A673 (cell line): ENCODE measurements around the gene B4GALT5. TPM values are rescaled to one million over a fixed set of nuclear protein-coding genes. Genes with fewer than 3 reads are reported as not detected.

Source experiments
- BruUV-seq: library from RNA; stranded (reverse); fragments of 400-500 nt; replicated peaks from 2 replicates; lab custom pipeline; 2021; lab: Mats Ljungman, UMichigan
- CTCF ChIA-PET: fragments of 300-600 bp; sonication (Branson Sonifier 250); formaldehyde crosslinking; loops from one replicate; lab custom pipeline; 2022; ENCODE audit warnings: antibody characterized with exemption; lab: Charles Lee
- POLR2A ChIA-PET: fragments of 300-600 bp; sonication (Branson Sonifier 250); formaldehyde crosslinking; loops from one replicate; lab custom pipeline; 2022; ENCODE audit warnings: antibody characterized with exemption; ENCODE audit not compliant: low non-redundant PET; lab: Charles Lee
- DNase-seq: peaks from one replicate; pipeline ENCODE4 v3.0.0-alpha.2; 2015; ENCODE audit warnings: low spot score
- H3K27ac ChIP-seq: fragments of 200-600 bp; sonication (generic); 2 replicates; pipeline ENCODE4 v1.5.1; 2016; ENCODE audit warnings: mixed run types, low read depth, mild to moderate bottlenecking, mixed read lengths, antibody characterized with exemption, low read length; ENCODE audit not compliant: poor library complexity, severe bottlenecking
- H3K27me3 ChIP-seq: fragments of 200-600 bp; sonication (generic); replicated peaks from 2 replicates; pipeline ENCODE4 v1.6.1; 2017; ENCODE audit warnings: mixed run types, low read depth, mild to moderate bottlenecking, mixed read lengths, antibody characterized with exemption, low read length; ENCODE audit not compliant: insufficient read depth, poor library complexity
- H3K36me3 ChIP-seq: fragments of 200-600 bp; sonication (generic); 2 replicates; pipeline ENCODE4 v1.6.1; 2016; ENCODE audit warnings: mixed run types, mild to moderate bottlenecking, mixed read lengths, antibody characterized with exemption, low read length; ENCODE audit not compliant: insufficient read depth, poor library complexity, severe bottlenecking
- H3K4me1 ChIP-seq: fragments of 200-600 bp; sonication (generic); 2 replicates; pipeline ENCODE4 v1.6.1; 2017; ENCODE audit warnings: mixed run types, mild to moderate bottlenecking, mixed read lengths, antibody characterized with exemption, low read length; ENCODE audit not compliant: insufficient read depth, poor library complexity, severe bottlenecking
- H3K4me3 ChIP-seq: fragments of 200-600 bp; sonication (generic); 2 replicates; pipeline ENCODE4 v1.5.1; 2016; ENCODE audit warnings: low read depth, mixed run types, mild to moderate bottlenecking, mixed read lengths, low read length; ENCODE audit not compliant: poor library complexity, severe bottlenecking
- H3K9me3 ChIP-seq: fragments of 200-600 bp; sonication (generic); 2 replicates; pipeline ENCODE4 v1.6.1; 2016; ENCODE audit warnings: mixed run types, low read depth, mild to moderate bottlenecking, mixed read lengths, antibody characterized with exemption, low read length; ENCODE audit not compliant: poor library complexity, severe bottlenecking
- CTCF ChIP-seq: fragments of 300-800, 200-600 bp; sonication (generic); conservative IDR thresholded peaks from 2 replicates; pipeline ENCODE4 v1.5.1; 2017; ENCODE audit warnings: low read depth, mild to moderate bottlenecking, antibody characterized with exemption, low read length, moderate library complexity, mixed read lengths
- EZH2 ChIP-seq: fragments of 200-600 bp; sonication (generic); IDR thresholded peaks from 2 replicates; pipeline ENCODE4 v1.6.1; 2017; ENCODE audit warnings: borderline replicate concordance, low read depth, mild to moderate bottlenecking, mixed read lengths, antibody characterized with exemption, low read length; ENCODE audit not compliant: poor library complexity, severe bottlenecking
- intact Hi-C: fragments of 100-400 bp; cut with micrococcal nuclease; formaldehyde crosslinking; loops from one replicate; pipeline ENCODE4 v1.10.0; 2022; ENCODE audit not compliant: unreplicated experiment
- total RNA-seq: library from RNA; stranded (reverse); gene quantifications from 2 replicates; pipeline ENCODE4 v1.2.3, GENCODE V29; 2021

Gene B4GALT5
- total RNA-seq, 1 experiment from 2014 or later, result 78.0 TPM

DNA sequence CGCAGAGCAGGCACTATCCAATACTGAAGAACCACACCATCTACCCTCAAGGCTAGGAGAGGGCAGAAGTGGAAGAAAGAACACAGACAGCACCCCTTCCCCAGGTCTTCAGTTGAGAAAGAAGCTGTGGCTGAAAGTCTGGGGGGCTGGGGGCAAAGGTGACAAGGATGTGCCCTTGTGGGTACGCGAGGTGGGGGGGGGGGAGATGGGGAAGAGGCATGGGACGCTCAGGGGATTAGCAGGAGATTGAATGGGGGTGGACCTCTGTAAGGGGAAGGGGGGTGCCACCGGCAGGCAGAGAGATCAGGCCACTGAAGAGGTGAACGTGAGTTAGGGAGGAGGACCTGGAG, 1.1 kb downstream of the B4GALT5 start:
- TF ChIP-seq CTCF (no peak), EZH2 (no peak)
- intact Hi-C loops, result loop anchor here (10.0 kb wide), 1 partner anchor 78 kb away; no protein-coding TSS in a partner anchor
- DNase-seq, result no peak
- peaks cover 18% of the 10 kb centered on the region for H3K4me1 ChIP-seq
- ChIA-PET CTCF (no interaction called here), POLR2A (no interaction called here)
- no peaks in the 10 kb centered on the region for H3K27me3 ChIP-seq
- H3K36me3 ChIP-seq, result no peaks in the 10 kb centered on the region
- H3K27ac ChIP-seq, result peak overlapping the region; percentile 92
- BruUV-seq, result no TSS peak
- no peaks in the 10 kb centered on the region for H3K9me3 ChIP-seq
- peak overlapping the region; percentile 92 for H3K4me3 ChIP-seq

DNA sequence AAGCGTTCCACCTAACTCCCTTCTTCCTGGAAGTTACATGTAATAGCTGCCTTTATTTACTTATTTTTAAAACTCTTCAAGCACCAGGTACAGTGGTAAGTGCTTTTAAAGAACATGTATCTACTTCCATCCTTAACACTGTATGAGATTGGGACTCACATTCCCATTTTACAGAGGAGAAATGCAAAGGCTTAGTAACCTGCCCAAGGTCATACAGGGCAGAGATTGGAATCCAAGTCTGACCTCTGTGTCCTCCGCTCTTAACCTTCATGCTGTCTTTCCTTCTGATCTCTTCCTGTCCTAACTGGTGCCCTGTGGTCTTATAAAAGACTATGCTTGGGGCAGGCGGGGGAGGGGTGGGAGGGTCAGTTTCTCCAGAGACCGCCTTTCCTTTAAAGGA, 1.6 kb downstream of the B4GALT5 start:
- TF ChIP-seq EZH2 (no peak), CTCF (no peak)
- H3K4me1 ChIP-seq, result peaks cover 23% of the 10 kb centered on the region
- H3K4me3 ChIP-seq, result peak overlapping the region; percentile 92
- no peaks in the 10 kb centered on the region for H3K9me3 ChIP-seq
- BruUV-seq, result no TSS peak
- DNase-seq, result no peak
- H3K36me3 ChIP-seq, result no peaks in the 10 kb centered on the region
- peak overlapping the region; percentile 92 for H3K27ac ChIP-seq
- intact Hi-C loops, result loop anchor here (10.0 kb wide), 1 partner anchor 77 kb away; no protein-coding TSS in a partner anchor
- ChIA-PET POLR2A (no interaction called here), CTCF (no interaction called here)
- no peaks in the 10 kb centered on the region for H3K27me3 ChIP-seq

DNA sequence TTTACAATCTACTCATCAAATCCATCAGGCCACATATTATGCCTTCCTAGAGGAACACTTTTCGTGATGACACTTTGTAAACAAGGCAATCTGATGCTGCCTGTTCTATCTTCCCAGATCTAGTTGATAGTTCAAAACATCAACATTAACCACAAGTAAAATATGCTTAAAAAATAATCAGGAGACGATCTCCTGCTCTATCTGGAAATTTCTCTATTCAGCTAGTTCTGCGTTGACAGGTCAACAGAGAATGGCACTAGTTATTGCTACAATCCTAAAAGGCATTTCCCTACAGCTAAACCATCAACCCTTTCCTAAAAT, 2.1 kb downstream of the B4GALT5 start:
- peak overlapping the region; percentile 92 for H3K4me3 ChIP-seq
- H3K36me3 ChIP-seq, result no peaks in the 10 kb centered on the region
- POLR2A ChIA-PET, result no interaction called here
- CTCF ChIA-PET, result no interaction called here
- H3K27me3 ChIP-seq, result no peaks in the 10 kb centered on the region
- H3K9me3 ChIP-seq, result no peaks in the 10 kb centered on the region
- no peak for DNase-seq
- intact Hi-C loops, result loop anchor here (10.0 kb wide), 1 partner anchor 77 kb away; no protein-coding TSS in a partner anchor
- H3K27ac ChIP-seq, result peak overlapping the region; percentile 92
- peaks cover 28% of the 10 kb centered on the region for H3K4me1 ChIP-seq
- TF ChIP-seq CTCF, result no peak
- no peak for TF ChIP-seq EZH2
- BruUV-seq, result TSS peak; percentile 36
